HG03558 (cell line): ENCODE data around the gene BLM.

Experiments used
- ATAC-seq: cut with Tn5 transposase; IDR thresholded peaks from one replicate; pipeline ENCODE4 v1.9.1; 2021; ENCODE audit warnings: moderate number of reproducible peaks; ENCODE audit not compliant: unreplicated experiment; ENCODE audit errors: extremely low read depth

Gene BLM

GRCh38 chr15:90690585-90690984 lies 26.6 kb upstream of the BLM start:
- no peak for ATAC-seq

- no peak for ATAC-seq
Observed at GRCh38 chr15:90691369-90691768, 25.8 kb upstream of the BLM start.

GRCh38 chr15:90691982-90692773 lies 25.0 kb upstream of the BLM start:
- no peak for ATAC-seq

GRCh38 chr15:90694987-90695386 lies 22.2 kb upstream of the BLM start:
- ATAC-seq: no peak

- ATAC-seq: no peak
Observed at GRCh38 chr15:90697175-90697574, 20.0 kb upstream of the BLM start.

GRCh38 chr15:90698629-90699028 lies 18.5 kb upstream of the BLM start:
- ATAC-seq: no peak

- no peak for ATAC-seq
Observed at GRCh38 chr15:90701048-90701447, 16.1 kb upstream of the BLM start.

- ATAC-seq: no peak
Observed at GRCh38 chr15:90701880-90702630, 15.1 kb upstream of the BLM start.

GRCh38 chr15:90703455-90703854 lies 13.7 kb upstream of the BLM start:
- ATAC-seq: no peak

- ATAC-seq: no peak
Observed at GRCh38 chr15:90705212-90705611, 11.9 kb upstream of the BLM start.

- no peak for ATAC-seq
Observed at GRCh38 chr15:90706394-90707327, 10.5 kb upstream of the BLM start.

GRCh38 chr15:90707489-90707888 lies 9.7 kb upstream of the BLM start:
- no peak for ATAC-seq

GRCh38 chr15:90708516-90708915 lies 8.6 kb upstream of the BLM start:
- ATAC-seq: no peak

- ATAC-seq: no peak
Observed at GRCh38 chr15:90709278-90709677, 7.9 kb upstream of the BLM start.

GRCh38 chr15:90710436-90711027 lies 6.6 kb upstream of the BLM start:
- ATAC-seq: no peak

- ATAC-seq: no peak
Observed at GRCh38 chr15:90711418-90711824, 5.7 kb upstream of the BLM start.

GRCh38 chr15:90711842-90712241 lies 5.3 kb upstream of the BLM start:
- no peak for ATAC-seq

- no peak for ATAC-seq
Observed at GRCh38 chr15:90713081-90713480, 4.1 kb upstream of the BLM start.

GRCh38 chr15:90716317-90716975 lies 700 bp upstream of the BLM start:
- no peak for ATAC-seq

GRCh38 chr15:90718232-90718631 lies 1.1 kb downstream of the BLM start:
- no peak for ATAC-seq
